KMS-11 (cell line): ENCODE measurements around the gene CDH22.

Experiments used
- H2AFZ ChIP-seq: fragments of 200-600 bp; sonication (generic); 2 replicates; pipeline ENCODE4 v1.6.1; 2016; ENCODE audit warnings: antibody characterized with exemption, mixed run types, low read depth
- H3K27ac ChIP-seq: fragments of 200-600 bp; sonication (generic); 2 replicates; pipeline ENCODE4 v1.6.1; 2016; ENCODE audit warnings: mild to moderate bottlenecking, mixed run types
- H3K27me3 ChIP-seq: fragments of 200-600 bp; sonication (generic); 2 replicates; pipeline ENCODE4 v1.6.1; 2017; ENCODE audit warnings: mild to moderate bottlenecking, low read depth, mixed run types, moderate library complexity; ENCODE audit not compliant: insufficient read depth
- H3K36me3 ChIP-seq: fragments of 200-600 bp; sonication (generic); 2 replicates; pipeline ENCODE4 v1.6.1; 2017; ENCODE audit warnings: mild to moderate bottlenecking, mixed run types; ENCODE audit not compliant: insufficient read depth
- H3K4me1 ChIP-seq: fragments of 200-600 bp; sonication (generic); 2 replicates; pipeline ENCODE4 v1.6.1; 2016; ENCODE audit warnings: mild to moderate bottlenecking, low read depth, mixed run types; ENCODE audit not compliant: poor library complexity, severe bottlenecking
- H3K4me2 ChIP-seq: fragments of 200-600 bp; sonication (generic); 2 replicates; pipeline ENCODE4 v1.7.0; 2016; ENCODE audit warnings: mild to moderate bottlenecking, mixed run types
- H3K4me3 ChIP-seq: fragments of 200-600 bp; sonication (generic); IDR thresholded peaks from 2 replicates; pipeline ENCODE4 v1.6.1; 2017; ENCODE audit warnings: low read depth, low read length, mixed read lengths; ENCODE audit not compliant: insufficient read depth
- H3K79me2 ChIP-seq: fragments of 200-600 bp; sonication (generic); 2 replicates; pipeline ENCODE4 v1.6.1; 2016; ENCODE audit warnings: low read depth, mixed run types; ENCODE audit not compliant: insufficient read depth
- H3K9ac ChIP-seq: fragments of 200-600 bp; sonication (generic); 2 replicates; pipeline ENCODE4 v1.6.1; 2016; ENCODE audit warnings: mild to moderate bottlenecking, mixed run types
- H4K20me1 ChIP-seq: fragments of 200-600 bp; sonication (generic); 2 replicates; pipeline ENCODE4 v1.6.1; 2016; ENCODE audit warnings: mild to moderate bottlenecking, mixed run types; ENCODE audit not compliant: insufficient read depth
- CTCF ChIP-seq: fragments of 200-600 bp; sonication (generic); conservative IDR thresholded peaks from 2 replicates; pipeline ENCODE4 v1.6.1; 2017; ENCODE audit warnings: low read depth, mild to moderate bottlenecking, antibody characterized with exemption, low read length, moderate library complexity, mixed read lengths

Gene CDH22

GRCh38 chr20:46246559-46246958, 61.7 kb downstream of the CDH22 start:
- H3K27me3 ChIP-seq: peaks cover 56% of the 10 kb centered on the region; the same call in 1 of the 2 replicates

GRCh38 chr20:46243707-46244628, 64.3 kb downstream of the CDH22 start:
- H3K27me3 ChIP-seq: peaks cover 64% of the 10 kb centered on the region; the same call in 1 of the 2 replicates
- no peaks in the 10 kb centered on the region for H4K20me1 ChIP-seq
- TF ChIP-seq CTCF: no peak

More at GRCh38 chr20:46246559-46246958, 61.7 kb downstream of the CDH22 start:
- TF ChIP-seq CTCF: no peak
- H3K27ac ChIP-seq: no peak overlapping the region
- H3K36me3 ChIP-seq: no peaks in the 10 kb centered on the region
- no peaks in the 10 kb centered on the region for H3K79me2 ChIP-seq
- H3K4me1 ChIP-seq: no peaks in the 10 kb centered on the region
- H4K20me1 ChIP-seq: no peaks in the 10 kb centered on the region
- no peak overlapping the region for H3K4me3 ChIP-seq
- no peak overlapping the region for H3K9ac ChIP-seq
- H2AFZ ChIP-seq: no peak overlapping the region
- no peak overlapping the region for H3K4me2 ChIP-seq

GRCh38 chr20:46242390-46242789, 65.9 kb downstream of the CDH22 start:
- H3K79me2 ChIP-seq: no peaks in the 10 kb centered on the region
- H3K27ac ChIP-seq: no peak overlapping the region
- no peak overlapping the region for H3K9ac ChIP-seq
- H3K4me3 ChIP-seq: no peak overlapping the region
- peaks cover 58% of the 10 kb centered on the region; the same call in 1 of the 2 replicates for H3K27me3 ChIP-seq
- TF ChIP-seq CTCF: no peak
- H3K4me1 ChIP-seq: no peaks in the 10 kb centered on the region
- H2AFZ ChIP-seq: no peak overlapping the region
- H3K4me2 ChIP-seq: no peak overlapping the region
- H4K20me1 ChIP-seq: no peaks in the 10 kb centered on the region
- H3K36me3 ChIP-seq: no peaks in the 10 kb centered on the region

More at GRCh38 chr20:46243707-46244628, 64.3 kb downstream of the CDH22 start:
- H3K36me3 ChIP-seq: no peaks in the 10 kb centered on the region
- H3K4me2 ChIP-seq: no peak overlapping the region
- H3K4me3 ChIP-seq: no peak overlapping the region
- no peak overlapping the region for H3K27ac ChIP-seq
- H3K9ac ChIP-seq: no peak overlapping the region
- H3K4me1 ChIP-seq: no peaks in the 10 kb centered on the region
- H2AFZ ChIP-seq: no peak overlapping the region
- no peaks in the 10 kb centered on the region for H3K79me2 ChIP-seq

- no peak overlapping the region for H3K27ac ChIP-seq
- no peaks in the 10 kb centered on the region for H4K20me1 ChIP-seq
- H3K27me3 ChIP-seq: peaks cover 54% of the 10 kb centered on the region; the same call in 1 of the 2 replicates
- no peaks in the 10 kb centered on the region for H3K79me2 ChIP-seq
- no peaks in the 10 kb centered on the region for H3K36me3 ChIP-seq
- H3K9ac ChIP-seq: no peak overlapping the region
- H3K4me3 ChIP-seq: no peak overlapping the region
- no peak overlapping the region for H3K4me2 ChIP-seq
- TF ChIP-seq CTCF: no peak
- no peaks in the 10 kb centered on the region for H3K4me1 ChIP-seq
- H2AFZ ChIP-seq: no peak overlapping the region
These were observed 67.4 kb downstream of the CDH22 start for GRCh38 chr20:46240881-46241280.
